Prostate gland (tissue), 2 donors: ENCODE data around the gene DPH3. TPM values are rescaled to one million over a fixed set of nuclear protein-coding genes. Genes with fewer than 3 reads are reported as not detected.

Experiments used
- DNase-seq: peaks from one replicate; pipeline ENCODE4 v3.0.0-alpha.2; 2019; ENCODE audit warnings: low spot score
- H3K27ac ChIP-seq, 2 donors: fragments of 200-600 bp; sonication (generic); 2 replicates each; pipeline ENCODE4 v1.5.1; 2017 to 2019
- H3K27me3 ChIP-seq: fragments of 200-600 bp; sonication (generic); replicated peaks from 2 replicates; pipeline ENCODE4 v1.5.1; 2019; ENCODE audit not compliant: insufficient read depth
- H3K36me3 ChIP-seq, 2 donors: fragments of 200-600 bp; sonication (generic); 1 replicate in 1 of 2; 2 replicates in 1 of 2; pipeline versions ENCODE4 v1.5.1 to v1.8.1; 2017 to 2019
- H3K4me1 ChIP-seq: fragments of 200-600 bp; sonication (generic); replicated peaks from 2 replicates; pipeline ENCODE4 v1.5.1; 2019
- H3K4me3 ChIP-seq, 2 donors: fragments of 200-600 bp; sonication (generic); 2 replicates each; pipeline ENCODE4 v1.5.1; 2017 to 2019
- H3K9me3 ChIP-seq: fragments of 200-600 bp; sonication (generic); 2 replicates; pipeline ENCODE4 v1.5.1; 2017
- CTCF ChIP-seq, 4 experiments: fragments of 200-600 bp in 2 of 4; fragments of 450-650 bp in 2 of 4; sonication (generic) in 2 of 4; IDR thresholded peaks; 1 replicate in 3 of 4; 2 replicates in 1 of 4; pipeline ENCODE4 v1.5.1; 2016 to 2019; ENCODE audit warnings: antibody characterized with exemption in 4 of 4, mild to moderate bottlenecking in 2 of 4, moderate library complexity in 2 of 4
- POLR2A ChIP-seq: fragments of 450-650 bp; IDR thresholded peaks from one replicate; pipeline ENCODE4 v1.6.1; 2016; ENCODE audit warnings: antibody characterized with exemption, mild to moderate bottlenecking
- POLR2AphosphoS5 ChIP-seq: sonication (generic); formaldehyde crosslinking; IDR thresholded peaks from one replicate; pipeline ENCODE4 v1.6.1; 2017; ENCODE audit warnings: antibody characterized with exemption
- WGBS: methylation state at CpG from one replicate; pipeline ENCODE4 v1.1.5; 2018; 5-methylcytosine and 5-hydroxymethylcytosine counted together
- intact Hi-C: fragments of 100-400 bp; cut with DNase I; formaldehyde crosslinking; loops from one replicate; pipeline ENCODE4 v1.14.2; 2022
- total RNA-seq, 2 donors: library from RNA; depleted of rRNA; stranded (reverse); fragments of >200 nt; gene quantifications; one replicate each; pipeline ENCODE4 v1.1.0, GENCODE V29; 2016

The DPH3 gene
- total RNA-seq, 2 donors from 2014 or later: 12.4 to 13.8 TPM

GRCh38 chr3:16241225-16241624, 23.5 kb downstream of the DPH3 start:
- WGBS: 92% methylated on average over 5 of the region's 5 CpGs
- Histone ChIP-seq H3K27me3 (no peaks in the 10 kb centered on the region), H3K36me3 (no peaks in the 10 kb centered on the region), H3K4me1 (no peaks in the 10 kb centered on the region), H3K9me3 (no peaks in the 10 kb centered on the region), H3K4me3 (no peak overlapping the region), H3K27ac (no peak overlapping the region)
- intact Hi-C loops: loop anchor here (10.0 kb wide), 1 partner anchor 606 kb away; no protein-coding TSS in a partner anchor
- TF ChIP-seq POLR2A (no peak), POLR2AphosphoS5 (no peak), CTCF (IDR thresholded peaks at IDR 0.05) (no peak)
- no peak for DNase-seq

- Histone ChIP-seq H3K4me3 (no peak overlapping the region), H3K27ac (no peak overlapping the region), H3K4me1 (no peaks in the 10 kb centered on the region), H3K36me3 (no peaks in the 10 kb centered on the region), H3K27me3 (no peaks in the 10 kb centered on the region), H3K9me3 (no peaks in the 10 kb centered on the region)
- TF ChIP-seq POLR2AphosphoS5 (no peak), CTCF (IDR thresholded peaks at IDR 0.05) (no peak), POLR2A (no peak)
- intact Hi-C loops: loop anchor here (10.0 kb wide), 1 partner anchor 606 kb away; no protein-coding TSS in a partner anchor
- WGBS: 80% methylated on average over 6 of the region's 6 CpGs
- DNase-seq: no peak
These were observed 24.3 kb downstream of the DPH3 start for GRCh38 chr3:16240229-16241023.

- intact Hi-C loops: loop anchor here (10.0 kb wide), 1 partner anchor 605 kb away; no protein-coding TSS in a partner anchor
- H3K36me3 ChIP-seq: no peaks in the 10 kb centered on the region
- H3K27ac ChIP-seq: no peak overlapping the region
- no peaks in the 10 kb centered on the region for H3K27me3 ChIP-seq
- H3K9me3 ChIP-seq: no peaks in the 10 kb centered on the region
- no peak overlapping the region for H3K4me3 ChIP-seq
- no peak for TF ChIP-seq CTCF (IDR thresholded peaks at IDR 0.05)
- no peak for TF ChIP-seq POLR2A
- TF ChIP-seq POLR2AphosphoS5: no peak
- no peaks in the 10 kb centered on the region for H3K4me1 ChIP-seq
- 80% methylated on average over 4 of the region's 4 CpGs for WGBS
- no peak for DNase-seq
These were observed 25.0 kb downstream of the DPH3 start for GRCh38 chr3:16239780-16240179.

GRCh38 chr3:16239086-16239770, 25.5 kb downstream of the DPH3 start:
- intact Hi-C loops: no loop called here
- Histone ChIP-seq H3K4me1 (no peaks in the 10 kb centered on the region), H3K27me3 (no peaks in the 10 kb centered on the region), H3K36me3 (no peaks in the 10 kb centered on the region), H3K27ac (no peak overlapping the region), H3K9me3 (no peaks in the 10 kb centered on the region), H3K4me3 (no peak overlapping the region)
- WGBS: 51% methylated on average over 3 of the region's 3 CpGs
- no peak for TF ChIP-seq CTCF (IDR thresholded peaks at IDR 0.05)
- no peak for TF ChIP-seq POLR2AphosphoS5
- no peak for TF ChIP-seq POLR2A
- DNase-seq: no peak
